Activated CD4-positive, alpha-beta T cell treated with anti-CD3 and anti-CD28 coated beads, Interleukin-2, amount 50 U/mL, for 4 hours (primary cell): ENCODE results near the gene TPRG1.

Experiments
- DNase-seq, 2 experiments: peaks; one replicate each; pipeline ENCODE4 v3.0.0-alpha.2; 2020

The TPRG1 gene

DNA sequence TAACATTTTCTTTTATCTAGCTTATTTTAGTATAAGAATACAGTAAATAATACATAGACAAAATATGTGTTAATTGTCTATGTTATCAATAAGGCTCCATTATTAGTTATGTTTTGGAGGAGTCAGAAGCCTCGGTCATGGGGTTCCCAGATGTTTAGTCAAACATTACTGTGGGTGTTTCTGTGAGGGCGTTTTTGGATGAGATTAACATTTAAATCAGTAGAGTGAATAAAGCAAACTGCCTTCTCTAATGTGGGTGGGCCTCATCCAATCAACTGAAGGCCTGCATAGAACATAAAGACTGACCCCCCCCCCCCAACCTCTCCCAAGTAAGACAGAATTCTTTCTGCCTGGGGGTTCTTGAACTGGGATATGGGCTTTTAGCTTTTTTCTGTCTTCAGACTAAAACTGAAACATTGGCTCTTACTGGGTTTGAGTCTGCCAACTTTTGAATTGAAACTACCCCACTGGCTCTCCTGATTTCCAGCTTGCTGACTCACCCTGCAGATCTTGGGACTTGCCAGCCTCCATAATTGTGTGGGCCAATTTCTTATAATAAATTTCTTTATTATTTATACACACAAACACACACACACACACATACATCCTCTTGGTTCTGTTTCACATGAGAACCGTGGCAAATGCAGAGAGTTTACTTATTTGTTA is 192.0 kb downstream of the TPRG1 start:
- no peak for DNase-seq

DNA sequence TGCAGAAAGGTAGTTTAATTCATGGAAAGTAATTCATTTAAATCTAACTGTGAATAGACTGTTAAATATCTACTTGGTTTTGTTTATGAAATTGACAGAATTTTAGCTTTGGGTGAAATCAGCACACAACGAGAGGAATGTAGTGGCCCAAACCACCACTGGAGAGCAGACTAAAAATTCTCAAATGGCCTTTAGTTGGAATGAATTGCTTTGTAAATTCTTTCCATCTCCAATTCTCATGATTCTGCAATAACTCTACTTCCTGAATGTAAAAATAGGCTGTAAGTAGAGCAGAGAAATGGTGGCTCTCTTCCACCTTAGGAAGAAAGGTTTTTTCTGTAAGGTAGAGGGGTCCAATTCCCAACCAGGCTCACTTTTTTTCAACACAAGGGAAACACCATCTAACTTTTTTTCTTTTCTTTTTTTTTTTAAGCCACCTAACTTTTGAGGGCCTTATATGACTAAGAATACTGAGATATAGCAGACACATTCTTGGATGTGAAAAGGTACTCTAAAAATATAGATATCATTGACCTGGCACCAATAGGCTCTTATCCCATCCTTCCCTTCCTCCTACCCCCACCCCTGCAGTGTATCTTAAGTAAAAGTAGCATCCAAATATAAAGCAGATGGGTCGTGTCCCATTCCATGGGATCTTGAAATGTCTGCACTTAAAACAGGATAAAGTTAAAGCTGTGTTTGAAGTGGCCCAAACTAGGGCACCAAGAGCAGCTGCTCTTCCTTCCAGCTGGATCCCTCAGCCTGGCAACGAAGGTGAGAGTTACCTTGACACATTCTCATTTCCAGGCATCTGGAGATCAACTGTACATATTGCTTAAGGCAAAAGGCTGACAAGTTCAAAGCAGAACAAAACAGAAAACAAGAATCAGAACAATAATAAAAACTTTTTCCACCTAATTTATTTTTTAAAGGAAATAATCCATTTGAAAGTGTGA is 194.1 kb downstream of the TPRG1 start:
- DNase-seq, result no peak

DNA sequence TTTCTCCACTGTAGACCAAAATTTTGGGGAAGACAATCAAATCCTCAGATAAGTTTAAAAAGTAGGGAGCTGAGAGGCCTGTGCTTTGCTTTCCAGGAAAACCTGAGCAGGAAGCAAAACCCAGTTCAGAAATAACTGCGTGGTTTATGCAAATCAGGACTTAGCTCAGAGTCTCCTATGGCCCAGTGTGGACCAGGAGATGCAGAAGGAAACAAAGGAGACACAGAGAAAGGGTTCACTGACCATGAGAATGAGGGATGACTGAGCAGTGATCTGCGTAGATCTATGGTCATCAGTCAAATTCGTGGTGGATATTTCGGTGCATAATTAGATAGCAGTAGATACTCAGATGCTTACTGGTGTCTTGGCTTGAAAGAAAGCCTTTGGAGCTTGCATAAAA is 196.6 kb downstream of the TPRG1 start:
- DNase-seq, result no peak

DNA sequence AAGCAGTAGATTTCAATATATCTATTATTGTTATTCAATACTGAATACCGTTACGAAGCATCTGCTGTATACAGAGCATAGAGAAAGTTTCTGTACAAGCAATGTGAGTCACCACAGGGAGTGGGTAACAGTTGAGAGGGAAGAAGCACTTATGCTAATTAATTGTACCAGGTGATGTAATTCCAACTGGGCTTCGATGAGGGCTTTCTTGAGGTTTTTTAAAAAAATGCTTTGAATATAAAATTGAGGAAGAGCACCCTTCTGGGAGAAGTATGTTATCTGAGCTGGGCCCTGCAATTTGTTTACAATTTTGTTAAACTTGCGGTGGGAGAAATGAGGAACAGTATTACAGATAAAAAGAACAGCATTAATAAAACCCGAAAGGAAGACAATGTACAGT is 197.9 kb downstream of the TPRG1 start:
- no peak for DNase-seq

DNA sequence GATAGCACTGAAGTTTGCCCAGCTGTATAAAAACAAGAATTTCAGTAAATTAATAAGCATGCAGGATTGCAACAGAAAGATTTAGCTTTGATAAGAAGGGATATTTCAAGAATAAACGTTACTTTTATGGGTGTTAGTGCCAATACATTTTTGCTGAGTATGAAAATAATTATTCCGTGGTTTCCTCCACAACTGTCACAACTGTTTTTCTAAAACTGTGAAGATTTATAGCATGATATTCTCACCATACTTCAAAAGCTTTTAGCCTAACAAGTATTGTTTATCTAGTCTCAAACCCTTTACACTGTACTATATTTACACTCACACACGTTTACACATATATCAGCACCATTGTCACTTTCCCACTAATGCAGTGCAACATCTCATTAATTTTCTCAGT is 200.5 kb downstream of the TPRG1 start:
- DNase-seq, result no peak
